ENCODE results near the gene ATF7IP2. TPM values are rescaled to one million over a fixed set of nuclear protein-coding genes. Genes with fewer than 3 reads are reported as not detected.

Gene ATF7IP2
- total and polyA plus RNA-seq, 9 of the 15 experiments (the other 6 are each of a cell fraction or from before 2014, with no cell fraction given) = 131 to 515 (median 196) TPM

DNA sequence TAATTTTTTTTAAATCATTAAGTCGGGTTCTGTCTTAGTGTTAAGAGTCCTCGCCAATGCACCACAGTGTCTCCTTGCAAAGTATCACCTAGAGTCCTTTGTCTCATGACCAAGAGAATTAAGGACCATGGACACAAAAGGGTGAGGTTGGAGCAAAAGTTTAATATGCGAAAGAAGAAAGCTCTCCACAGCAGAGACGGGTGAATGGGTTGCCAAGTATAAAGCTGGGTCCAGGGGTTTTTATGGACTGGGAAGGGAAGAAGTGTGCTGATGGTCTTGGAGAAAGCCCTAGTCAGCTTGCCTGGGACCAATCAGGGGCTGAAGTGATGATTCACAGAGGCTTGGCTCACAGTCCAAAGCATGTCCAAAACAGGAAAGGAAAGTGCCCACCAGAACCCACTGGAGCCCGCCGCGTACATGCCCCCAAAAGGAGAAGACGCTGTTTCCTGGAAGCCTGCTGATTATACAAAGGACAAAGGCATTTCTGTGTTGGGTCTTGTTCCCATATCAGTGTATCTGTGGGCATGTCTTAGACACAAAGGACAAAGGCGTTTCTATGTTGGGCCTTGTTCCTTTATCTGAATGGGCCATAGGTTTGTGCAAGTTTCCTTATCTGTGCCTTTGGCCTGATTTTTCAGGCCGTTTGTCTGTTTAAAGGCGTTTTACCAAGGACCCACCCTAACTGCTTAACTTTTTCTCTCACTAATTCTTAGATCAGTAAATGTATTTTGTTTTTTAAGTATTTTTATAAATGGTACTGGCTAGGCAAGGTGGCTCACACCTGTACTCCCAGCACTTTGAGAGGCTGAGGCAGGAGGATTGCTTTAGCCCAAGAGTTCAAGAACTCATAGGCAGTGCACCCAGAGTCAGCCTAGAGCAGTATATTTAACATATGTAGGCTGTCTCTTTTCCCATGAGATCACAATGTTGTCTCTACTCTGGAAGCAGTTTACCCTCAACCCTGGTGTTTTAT lies 28.7 kb upstream of the ATF7IP2 start (continued):
- no peak for TF ChIP-seq SP2 (IDR thresholded peaks at IDR 0.05; ENCODE audit: extremely low read depth, low read depth, low read length, poor library complexity, severe bottlenecking)
- TF ChIP-seq, protein P1, sequence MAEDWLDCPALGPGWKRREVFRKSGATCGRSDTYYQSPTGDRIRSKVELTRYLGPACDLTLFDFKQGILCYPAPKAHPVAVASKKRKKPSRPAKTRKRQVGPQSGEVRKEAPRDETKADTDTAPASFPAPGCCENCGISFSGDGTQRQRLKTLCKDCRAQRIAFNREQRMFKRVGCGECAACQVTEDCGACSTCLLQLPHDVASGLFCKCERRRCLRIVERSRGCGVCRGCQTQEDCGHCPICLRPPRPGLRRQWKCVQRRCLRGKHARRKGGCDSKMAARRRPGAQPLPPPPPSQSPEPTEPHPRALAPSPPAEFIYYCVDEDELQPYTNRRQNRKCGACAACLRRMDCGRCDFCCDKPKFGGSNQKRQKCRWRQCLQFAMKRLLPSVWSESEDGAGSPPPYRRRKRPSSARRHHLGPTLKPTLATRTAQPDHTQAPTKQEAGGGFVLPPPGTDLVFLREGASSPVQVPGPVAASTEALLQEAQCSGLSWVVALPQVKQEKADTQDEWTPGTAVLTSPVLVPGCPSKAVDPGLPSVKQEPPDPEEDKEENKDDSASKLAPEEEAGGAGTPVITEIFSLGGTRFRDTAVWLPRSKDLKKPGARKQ (CRISPR knock-in tag; IDR thresholded peaks at IDR 0.05) = no peak
- TF ChIP-seq MTA3 (IDR thresholded peaks at IDR 0.05; ENCODE audit: borderline replicate concordance) = no peak
- TF ChIP-seq ZNF311 (CRISPR knock-in tag; IDR thresholded peaks at IDR 0.05) = no peak
- no peak for TF ChIP-seq HCFC1 (IDR thresholded peaks at IDR 0.05; ENCODE audit: low read depth, low read length)
- peak in 1 of 2 experiments; percentile 34; a peak in 1 of 4 replicates for TF ChIP-seq FOXA3 (CRISPR knock-in tag; conservative IDR thresholded peaks at IDR 0.05 in 1 of 2, IDR thresholded peaks at IDR 0.05 in 1 of 2)
- TF ChIP-seq, protein P2, sequence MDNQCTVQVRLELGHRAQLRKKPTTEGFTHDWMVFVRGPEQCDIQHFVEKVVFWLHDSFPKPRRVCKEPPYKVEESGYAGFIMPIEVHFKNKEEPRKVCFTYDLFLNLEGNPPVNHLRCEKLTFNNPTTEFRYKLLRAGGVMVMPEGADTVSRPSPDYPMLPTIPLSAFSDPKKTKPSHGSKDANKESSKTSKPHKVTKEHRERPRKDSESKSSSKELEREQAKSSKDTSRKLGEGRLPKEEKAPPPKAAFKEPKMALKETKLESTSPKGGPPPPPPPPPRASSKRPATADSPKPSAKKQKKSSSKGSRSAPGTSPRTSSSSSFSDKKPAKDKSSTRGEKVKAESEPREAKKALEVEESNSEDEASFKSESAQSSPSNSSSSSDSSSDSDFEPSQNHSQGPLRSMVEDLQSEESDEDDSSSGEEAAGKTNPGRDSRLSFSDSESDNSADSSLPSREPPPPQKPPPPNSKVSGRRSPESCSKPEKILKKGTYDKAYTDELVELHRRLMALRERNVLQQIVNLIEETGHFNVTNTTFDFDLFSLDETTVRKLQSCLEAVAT (IDR thresholded peaks at IDR 0.05) = no peak
- no peak for TF ChIP-seq USF2 (CRISPR knock-in tag; IDR thresholded peaks at IDR 0.05)
- TF ChIP-seq ZNF354B (CRISPR knock-in tag; IDR thresholded peaks at IDR 0.05) = peak; percentile 35; the same call in 1 of the 2 replicates
- no peak for TF ChIP-seq POLR2H (tag; IDR thresholded peaks at IDR 0.05; ENCODE audit: low read depth)
- TF ChIP-seq ZNF589 (CRISPR knock-in tag; IDR thresholded peaks at IDR 0.05; ENCODE audit: low read depth) = no peak
- TF ChIP-seq HDAC2 (IDR thresholded peaks at IDR 0.05) = 0 out of 2 replicates have a peak, but pooled peaks have one; percentile 51
- no peak for TF ChIP-seq ETV6 (IDR thresholded peaks at IDR 0.05; ENCODE audit: borderline replicate concordance in 1 of 2, low read depth in 2 of 2, low read length in 1 of 2)
- no peak for TF ChIP-seq ETV6 (CRISPR knock-in tag; IDR thresholded peaks at IDR 0.05; ENCODE audit: borderline replicate concordance)
- TF ChIP-seq ZEB2 (IDR thresholded peaks at IDR 0.05) = no peak; the same call in 1 of the 2 replicates
- no peak for TF ChIP-seq OTX1 (CRISPR knock-in tag; IDR thresholded peaks at IDR 0.05)
- TF ChIP-seq, protein P3, sequence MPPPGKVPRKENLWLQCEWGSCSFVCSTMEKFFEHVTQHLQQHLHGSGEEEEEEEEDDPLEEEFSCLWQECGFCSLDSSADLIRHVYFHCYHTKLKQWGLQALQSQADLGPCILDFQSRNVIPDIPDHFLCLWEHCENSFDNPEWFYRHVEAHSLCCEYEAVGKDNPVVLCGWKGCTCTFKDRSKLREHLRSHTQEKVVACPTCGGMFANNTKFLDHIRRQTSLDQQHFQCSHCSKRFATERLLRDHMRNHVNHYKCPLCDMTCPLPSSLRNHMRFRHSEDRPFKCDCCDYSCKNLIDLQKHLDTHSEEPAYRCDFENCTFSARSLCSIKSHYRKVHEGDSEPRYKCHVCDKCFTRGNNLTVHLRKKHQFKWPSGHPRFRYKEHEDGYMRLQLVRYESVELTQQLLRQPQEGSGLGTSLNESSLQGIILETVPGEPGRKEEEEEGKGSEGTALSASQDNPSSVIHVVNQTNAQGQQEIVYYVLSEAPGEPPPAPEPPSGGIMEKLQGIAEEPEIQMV (tag; conservative IDR thresholded peaks at IDR 0.05; ENCODE audit: low read depth) = no peak
- no peak for TF ChIP-seq SMARCA5 (IDR thresholded peaks at IDR 0.05)
- TF ChIP-seq KAT2B (IDR thresholded peaks at IDR 0.05; ENCODE audit: low read depth, low read length) = no peak
- TF ChIP-seq NFYB (IDR thresholded peaks at IDR 0.05; ENCODE audit: extremely low read depth, insufficient read length) = peak; percentile 3
- no peak for TF ChIP-seq CEBPG (CRISPR knock-in tag; IDR thresholded peaks at IDR 0.05)
- TF ChIP-seq CEBPG (tag; conservative IDR thresholded peaks at IDR 0.05 in 1 of 2, IDR thresholded peaks at IDR 0.05 in 1 of 2) = no peak
- TF ChIP-seq POLR2B (IDR thresholded peaks at IDR 0.05; ENCODE audit: low read depth, partially characterized antibody) = no peak
